Pancreas (tissue), 10 donors: ENCODE data around the gene OPN3. TPM values are rescaled to one million over a fixed set of nuclear protein-coding genes. Genes with fewer than 3 reads are reported as not detected.

Source experiments
- ATAC-seq, 4 donors: fragments of 200-7000 bp; cut with Tn5 transposase; one replicate each; pipeline versions ENCODE4 v1.8.0 to v1.9.1; 2020; ENCODE audit warnings: mild to moderate bottlenecking in 4 of 4, moderate library complexity in 4 of 4
- DNase-seq, 6 donors: peaks; one replicate each; pipeline ENCODE4 v3.0.0-alpha.2; 2020
- FAIRE-seq: peaks from 2 replicates; lab custom pipeline; 2012; peaks lifted over from hg19 to GRCh38; lab: Jason Lieb, UNC
- H3K27ac ChIP-seq, 4 donors: fragments of 200-600 bp; sonication (generic); 1 replicate in 3 of 4; 2 replicates in 1 of 4; pipeline versions ENCODE4 v1.5.0 to v1.8.0; 2020
- H3K27me3 ChIP-seq, 4 donors: fragments of 200-600 bp; one replicate each; pipeline ENCODE4 v1.8.0; 2021
- H3K36me3 ChIP-seq, 3 donors: fragments of 200-600 bp; sonication (generic) in 1 of 3; one replicate each; pipeline versions ENCODE4 v1.5.0 to v1.8.0; 2020 to 2021
- H3K4me1 ChIP-seq, 3 donors: fragments of 200-600 bp; one replicate each; pipeline ENCODE4 v1.8.0; 2021
- H3K4me3 ChIP-seq, 4 donors: fragments of 200-600 bp; sonication (generic) in 2 of 4; one replicate each; pipeline versions ENCODE4 v1.5.0 to v1.8.0; 2020 to 2021
- H3K9me3 ChIP-seq, 4 donors: fragments of 200-600 bp; one replicate each; pipeline ENCODE4 v1.8.0; 2021
- WGBS, 2 donors: extraction: QIAGEN DNeasy Blood & Tissue Kit; methylation state at CpG; one replicate each; pipeline ENCODE4 v1.1.7; 2013; 5-methylcytosine and 5-hydroxymethylcytosine counted together
- intact Hi-C, 3 donors: fragments of 100-400 bp; cut with DNase I; formaldehyde crosslinking; loops; one replicate each; pipeline versions ENCODE4 v1.11.1 to v1.14.2; 2022
- polyA plus RNA-seq, 2 donors: library from polyadenylated mRNA; stranded (reverse); fragments of 200-250 nt; gene quantifications; one replicate each; pipeline ENCODE4 v1.2.3, GENCODE V29; 2013
- total RNA-seq, 6 donors: library from RNA; stranded (reverse); fragmentation: NEBNext Ultra II Directional in 4 of 6; extraction: Animal tissue kit (Norgen Biotek cat#: 25700) in 4 of 6; gene quantifications; one replicate each; pipeline versions ENCODE4 v1.2.1 to v1.2.4, GENCODE V29; 2021 to 2023
- TF ChIP-seq, protein P1 (sequence below), 4 donors: fragments of 200-600 bp; sonication (generic) in 3 of 4; IDR thresholded peaks; one replicate each; pipeline versions ENCODE4 v1.5.0 to v1.8.0; 2021; ENCODE audit warnings: antibody characterized with exemption in 4 of 4
- donor health status: healthy with polysubstance abuse.
- donor health status: DM: no; HTN: no; CAD: no; lungs with moderate emphysema.
- donor health status: DM: no; HTN: no; CAD: no.
- donor health status: control.
- donor health status: control.
- donor health status: Bipolar disorder and iron deficiency.
- donor health status: DM: yes; HTN: yes; CAD: no.
- donor health status: DM: no; HTN: no; CAD: no.
- donor health status: DM: no; HTN: no; CAD: no.
- donor health status: DM: yes; HTN: yes; CAD: no.

The OPN3 gene
- total and polyA plus RNA-seq, 8 donors, result 1.2 to 12.8 (median 3.1) TPM

DNA sequence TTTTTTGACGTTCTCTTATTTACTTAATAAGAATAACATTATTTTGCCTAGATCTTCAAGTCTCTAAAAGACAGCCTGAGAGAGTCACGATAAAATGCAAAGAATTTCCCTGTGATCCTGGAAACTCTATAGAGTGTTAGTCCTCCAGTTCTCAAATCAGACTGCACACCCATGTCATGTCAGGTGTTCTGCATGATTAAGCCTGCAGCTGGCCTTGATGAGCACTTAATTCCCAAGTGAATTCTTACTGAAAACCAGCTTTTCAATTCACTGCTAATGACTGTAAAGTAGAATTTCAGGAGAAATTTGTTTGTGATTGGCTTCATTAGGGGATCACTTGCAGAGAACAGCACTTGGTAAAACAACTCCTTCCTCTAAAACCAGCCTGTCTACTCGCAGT lies 41.9 kb downstream of the OPN3 start:
- Histone ChIP-seq H3K9me3 (no peaks in the 10 kb centered on the region), H3K4me3 (no peak overlapping the region), H3K27ac (no peak overlapping the region), H3K4me1 (no peaks in the 10 kb centered on the region), H3K27me3 (no peaks in the 10 kb centered on the region), H3K36me3 (no peaks in the 10 kb centered on the region)
- 77 to 81% methylated on average over 3 of the region's 3 CpGs for WGBS, 2 donors
- DNase-seq (no peak), ATAC-seq (no peak), FAIRE-seq (no peak)
- TF ChIP-seq, protein P1, sequence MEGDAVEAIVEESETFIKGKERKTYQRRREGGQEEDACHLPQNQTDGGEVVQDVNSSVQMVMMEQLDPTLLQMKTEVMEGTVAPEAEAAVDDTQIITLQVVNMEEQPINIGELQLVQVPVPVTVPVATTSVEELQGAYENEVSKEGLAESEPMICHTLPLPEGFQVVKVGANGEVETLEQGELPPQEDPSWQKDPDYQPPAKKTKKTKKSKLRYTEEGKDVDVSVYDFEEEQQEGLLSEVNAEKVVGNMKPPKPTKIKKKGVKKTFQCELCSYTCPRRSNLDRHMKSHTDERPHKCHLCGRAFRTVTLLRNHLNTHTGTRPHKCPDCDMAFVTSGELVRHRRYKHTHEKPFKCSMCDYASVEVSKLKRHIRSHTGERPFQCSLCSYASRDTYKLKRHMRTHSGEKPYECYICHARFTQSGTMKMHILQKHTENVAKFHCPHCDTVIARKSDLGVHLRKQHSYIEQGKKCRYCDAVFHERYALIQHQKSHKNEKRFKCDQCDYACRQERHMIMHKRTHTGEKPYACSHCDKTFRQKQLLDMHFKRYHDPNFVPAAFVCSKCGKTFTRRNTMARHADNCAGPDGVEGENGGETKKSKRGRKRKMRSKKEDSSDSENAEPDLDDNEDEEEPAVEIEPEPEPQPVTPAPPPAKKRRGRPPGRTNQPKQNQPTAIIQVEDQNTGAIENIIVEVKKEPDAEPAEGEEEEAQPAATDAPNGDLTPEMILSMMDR (IDR thresholded peaks at IDR 0.05), result no peak
- intact Hi-C loops, result no loop called here

DNA sequence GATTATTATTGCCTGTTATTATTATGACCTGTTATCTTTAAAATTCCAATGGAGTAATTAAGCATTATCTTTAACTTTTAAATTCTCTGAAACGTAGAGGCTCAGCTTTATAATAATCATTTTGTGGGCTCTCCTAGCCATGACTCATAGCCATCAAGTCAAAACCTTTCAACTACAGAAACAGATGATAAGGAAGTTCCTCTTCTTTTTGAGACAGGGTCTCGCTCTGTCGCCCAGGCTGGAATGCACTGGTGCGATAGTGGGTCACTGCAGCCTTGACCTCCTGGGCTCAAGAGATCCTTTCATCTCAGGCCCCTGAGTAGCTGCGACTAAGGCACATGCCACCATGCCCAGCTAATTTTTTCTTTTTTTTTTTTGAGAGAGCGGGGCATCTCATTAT lies 43.5 kb downstream of the OPN3 start:
- intact Hi-C loops, result no loop called here
- Histone ChIP-seq H3K4me1 (no peaks in the 10 kb centered on the region), H3K36me3 (no peaks in the 10 kb centered on the region), H3K4me3 (no peak overlapping the region), H3K27ac (no peak overlapping the region), H3K9me3 (no peaks in the 10 kb centered on the region), H3K27me3 (no peaks in the 10 kb centered on the region)
- DNase-seq (no peak), ATAC-seq (no peak), FAIRE-seq (no peak)
- TF ChIP-seq, protein P1 (IDR thresholded peaks at IDR 0.05), result no peak
- 88 to 93% methylated on average over 6 of the region's 6 CpGs for WGBS, 2 donors

DNA sequence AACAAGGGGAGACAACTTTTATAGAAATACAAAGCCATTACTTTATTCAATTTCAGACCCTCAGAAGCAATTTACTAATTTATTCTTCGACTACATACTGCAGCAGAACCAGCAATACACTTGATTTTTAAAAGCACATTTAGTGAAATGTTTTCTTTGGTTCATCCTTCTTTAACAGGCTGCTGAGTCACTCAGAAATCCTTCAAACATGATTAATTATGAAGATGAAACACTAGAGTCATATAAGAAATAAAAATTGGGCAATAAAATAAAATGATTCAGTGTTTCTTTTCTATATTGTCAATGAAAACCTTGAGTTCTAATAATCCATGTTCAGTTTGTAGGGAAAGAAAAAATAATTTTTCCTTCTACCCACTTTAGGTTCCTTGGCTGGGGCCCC lies 47.0 kb downstream of the OPN3 start:
- intact Hi-C loops, result no loop called here
- Histone ChIP-seq H3K9me3 (no peaks in the 10 kb centered on the region), H3K4me1 (no peaks in the 10 kb centered on the region), H3K27ac (no peak overlapping the region), H3K36me3 (no peaks in the 10 kb centered on the region), H3K4me3 (no peak overlapping the region), H3K27me3 (no peaks in the 10 kb centered on the region)
- no peak for DNase-seq
- ATAC-seq, result no peak
- 97 to 100% methylated on average over 1 of the region's 1 CpG for WGBS, 2 donors
- TF ChIP-seq, protein P1 (IDR thresholded peaks at IDR 0.05), result no peak
- FAIRE-seq, result no peak

DNA sequence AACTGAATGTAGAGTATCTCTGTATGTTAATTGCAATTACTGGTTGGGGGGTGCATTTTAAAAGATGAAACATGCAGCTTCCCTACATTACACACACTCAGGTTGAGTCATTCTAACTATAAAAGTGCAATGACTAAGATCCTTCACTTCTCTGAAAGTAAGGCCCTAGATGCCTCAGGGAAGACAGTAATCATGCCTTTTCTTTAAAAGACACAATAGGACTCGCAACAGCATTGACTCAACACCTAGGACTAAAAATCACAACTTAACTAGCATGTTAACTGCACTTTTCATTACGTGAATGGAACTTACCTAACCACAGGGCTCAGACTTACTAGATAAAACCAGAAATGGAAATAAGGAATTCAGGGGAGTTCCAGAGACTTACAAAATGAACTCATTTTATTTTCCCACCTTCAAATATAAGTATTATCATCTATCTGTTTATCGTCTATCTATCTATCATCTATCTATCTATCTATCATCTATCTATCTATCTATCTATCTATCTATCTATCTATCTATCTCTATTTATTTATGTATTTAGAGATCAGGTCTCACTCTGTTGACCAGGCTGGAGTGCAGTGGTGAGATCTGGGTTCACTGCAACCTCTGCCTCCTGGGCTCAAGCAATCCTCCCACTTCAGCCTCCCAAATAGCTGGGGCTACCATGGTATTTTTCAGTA lies 47.8 kb downstream of the OPN3 start:
- Histone ChIP-seq H3K27ac (no peak overlapping the region), H3K9me3 (no peaks in the 10 kb centered on the region), H3K27me3 (no peaks in the 10 kb centered on the region), H3K36me3 (no peaks in the 10 kb centered on the region), H3K4me3 (no peak overlapping the region), H3K4me1 (no peaks in the 10 kb centered on the region)
- ATAC-seq (no peak), FAIRE-seq (no peak), DNase-seq (no peak)
- WGBS, 2 donors, result 83 to 97% methylated on average over 3 of the region's 3 CpGs
- intact Hi-C loops, result no loop called here
- TF ChIP-seq, protein P1 (IDR thresholded peaks at IDR 0.05), result no peak

DNA sequence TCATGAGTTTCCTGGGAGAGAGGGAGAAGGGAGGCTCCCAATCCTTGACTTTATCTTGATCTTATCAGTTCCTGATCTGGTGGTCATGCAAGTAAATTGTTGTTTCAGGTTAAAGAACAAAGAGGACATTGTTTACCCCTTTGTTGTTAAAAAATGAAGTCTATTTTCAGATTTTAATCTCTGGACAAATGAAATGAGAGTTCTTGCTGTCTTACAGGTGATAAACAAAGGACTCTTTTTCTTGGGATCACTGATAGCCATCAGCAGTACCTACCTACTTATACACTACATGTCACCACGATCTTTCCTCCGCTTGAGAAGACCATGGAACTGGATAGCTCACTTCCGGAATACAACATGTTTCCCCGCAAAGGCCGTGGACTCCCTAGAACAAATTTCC lies 48.4 kb downstream of the OPN3 start:
- Histone ChIP-seq H3K4me1 (no peaks in the 10 kb centered on the region), H3K36me3 (no peaks in the 10 kb centered on the region), H3K4me3 (no peak overlapping the region), H3K27ac (peak overlapping the region in 1 of 4 donors; percentile 11), H3K9me3 (no peaks in the 10 kb centered on the region), H3K27me3 (no peaks in the 10 kb centered on the region)
- no peak for FAIRE-seq
- DNase-seq, result no peak
- no peak for ATAC-seq
- intact Hi-C loops, result no loop called here
- TF ChIP-seq, protein P1 (IDR thresholded peaks at IDR 0.05), result no peak
- WGBS, 2 donors, result 59 to 78% methylated on average over 5 of the region's 5 CpGs
